HepG2 (cell line): ENCODE data around the gene PISD. TPM values are rescaled to one million over a fixed set of nuclear protein-coding genes. Genes with fewer than 3 reads are reported as not detected.

Source experiments
- AGO2 ChIP-seq: fragments of 200-400 bp; formaldehyde crosslinking; optimal IDR thresholded peaks from 2 replicates; pipeline ENCODE3; 2017; ENCODE audit warnings: mild to moderate bottlenecking, low read depth, low read length, moderate library complexity
- E2F2 ChIP-seq: sonication (generic); formaldehyde crosslinking; IDR thresholded peaks from 2 replicates; pipeline ENCODE4 v1.4.0; 2020; ENCODE audit warnings: missing genetic modification reagents, borderline replicate concordance
- ELF4 ChIP-seq: sonication (generic); formaldehyde crosslinking; IDR thresholded peaks from 2 replicates; pipeline ENCODE4 v1.5.0; 2020; ENCODE audit warnings: missing genetic modification reagents, mild to moderate bottlenecking, moderate library complexity, borderline replicate concordance
- ETS1 ChIP-seq: sonication (generic); formaldehyde crosslinking; IDR thresholded peaks from 2 replicates; pipeline ENCODE4 v1.4.0; 2020; ENCODE audit warnings: missing genetic modification reagents
- FOXK1 ChIP-seq: sonication (generic); formaldehyde crosslinking; IDR thresholded peaks from 2 replicates; pipeline ENCODE4 v1.4.0; 2020; ENCODE audit warnings: low read depth, missing genetic modification reagents, borderline replicate concordance
- GLI4 ChIP-seq: sonication (generic); formaldehyde crosslinking; IDR thresholded peaks from 2 replicates; pipeline ENCODE4 v1.5.1; 2020; ENCODE audit warnings: missing genetic modification reagents, mild to moderate bottlenecking, moderate library complexity, borderline replicate concordance
- HDAC2 ChIP-seq: sonication (generic); formaldehyde crosslinking; IDR thresholded peaks from 2 replicates; pipeline ENCODE4 v1.4.0; 2020; ENCODE audit warnings: missing genetic modification reagents
- HMGXB4 ChIP-seq, 2 experiments: sonication (generic) in 1 of 2; formaldehyde crosslinking in 1 of 2; IDR thresholded peaks; 2 replicates each; pipeline versions ENCODE4 v1.4.0 to v1.6.1; 2018 to 2020; ENCODE audit warnings: missing genetic modification reagents in 2 of 2, borderline replicate concordance in 1 of 2, low read depth in 1 of 2, mild to moderate bottlenecking in 1 of 2, missing biosample characterization in 1 of 2
- JDP2 ChIP-seq: sonication (generic); formaldehyde crosslinking; IDR thresholded peaks from 2 replicates; pipeline ENCODE4 v1.8.1; 2022; ENCODE audit warnings: missing genetic modification reagents, borderline replicate concordance
- KDM5A ChIP-seq: fragments of 200-600 bp; sonication (generic); IDR thresholded peaks from 2 replicates; pipeline ENCODE4 v1.7.0; 2018; ENCODE audit warnings: antibody characterized with exemption, mild to moderate bottlenecking, low read length, borderline replicate concordance
- MATR3 ChIP-seq: sonication (generic); formaldehyde crosslinking; IDR thresholded peaks from 2 replicates; pipeline ENCODE4 v1.4.0; 2020; ENCODE audit warnings: missing genetic modification reagents
- MTERF4 ChIP-seq: sonication (generic); formaldehyde crosslinking; IDR thresholded peaks from 2 replicates; pipeline ENCODE4 v1.8.0; 2023; ENCODE audit warnings: mild to moderate bottlenecking, missing genetic modification reagents
- NCOA2 ChIP-seq: sonication (generic); formaldehyde crosslinking; IDR thresholded peaks from 2 replicates; pipeline ENCODE4 v1.8.0; 2022; ENCODE audit warnings: inconsistent platforms
- PAF1 ChIP-seq: IDR thresholded peaks from 2 replicates; pipeline ENCODE4 v1.6.1; 2016; ENCODE audit warnings: missing genetic modification reagents, missing compliant biosample characterization
- PAX8 ChIP-seq: sonication (generic); formaldehyde crosslinking; IDR thresholded peaks from 2 replicates; pipeline ENCODE4 v1.8.0; 2022; ENCODE audit warnings: mild to moderate bottlenecking, missing genetic modification reagents, borderline replicate concordance
- PPARG ChIP-seq: conservative IDR thresholded peaks from 2 replicates; pipeline ENCODE4 v1.6.1; 2016; ENCODE audit warnings: missing biosample characterization, missing genetic modification reagents
- TAF1 ChIP-seq: sonication (generic); formaldehyde crosslinking; IDR thresholded peaks from 2 replicates; pipeline ENCODE4 v1.4.0; 2020; ENCODE audit warnings: missing genetic modification reagents
- ZNF441 ChIP-seq: sonication (generic); formaldehyde crosslinking; IDR thresholded peaks from 2 replicates; pipeline ENCODE4 v1.7.0; 2021; ENCODE audit warnings: missing genetic modification reagents, borderline replicate concordance
- ZNF570 ChIP-seq: sonication (generic); formaldehyde crosslinking; IDR thresholded peaks from 2 replicates; pipeline ENCODE4 v1.4.0; 2020; ENCODE audit warnings: mild to moderate bottlenecking, missing genetic modification reagents, borderline replicate concordance
- ZNF724P ChIP-seq: sonication (generic); formaldehyde crosslinking; IDR thresholded peaks from 2 replicates; pipeline ENCODE4 v1.8.0; 2022; ENCODE audit warnings: missing genetic modification reagents, borderline replicate concordance
- ZSCAN29 ChIP-seq: sonication (generic); formaldehyde crosslinking; conservative IDR thresholded peaks from 2 replicates; pipeline ENCODE4 v1.4.0; 2020; ENCODE audit warnings: mild to moderate bottlenecking, missing genetic modification reagents
- polyA plus RNA-seq, 8 experiments: library from polyadenylated mRNA; depleted of rRNA in 3 of 8; stranded (reverse) in 7 of 8; unstranded in 1 of 8; fragments of >200 nt; fragmentation: Illumina TruSeq in 4 of 8; extraction: Trizol in 4 of 8; gene quantifications; 2 replicates each; pipeline versions ENCODE4 v1.2.1 to v1.2.3, GENCODE V29; 2011 to 2016; ENCODE audit warnings: low read depth in 4 of 8, missing spikeins in 1 of 8, mixed read lengths in 1 of 8; ENCODE audit not compliant: insufficient read depth in 1 of 8
- total RNA-seq, 5 experiments: library from RNA; depleted of rRNA; stranded (reverse); fragments of >200 nt; fragmentation: Illumina TruSeq; extraction: Trizol; gene quantifications; 2 replicates each; pipeline ENCODE4 v1.2.3, GENCODE V29; 2016; ENCODE audit warnings: low read depth in 1 of 5

The PISD gene
- total and polyA plus RNA-seq, 2 of the 13 experiments (the other 11 are each of a cell fraction or from before 2014, with no cell fraction given): 30.1 to 47.7 TPM

- TF ChIP-seq E2F2 (CRISPR knock-in tag) (no peak), KDM5A (peak; percentile 39; the same call in 1 of the 2 replicates), ETS1 (CRISPR knock-in tag) (no peak), MTERF4 (CRISPR knock-in tag) (no peak), GLI4 (CRISPR knock-in tag) (no peak), JDP2 (no peak), ZSCAN29 (no peak), HMGXB4 (CRISPR knock-in tag; IDR thresholded peaks at IDR 0.05; ENCODE audit: borderline replicate concordance in 1 of 2, low read depth in 1 of 2) (no peak), ELF4 (CRISPR knock-in tag) (no peak), ZNF724P (CRISPR knock-in tag) (0 out of 2 replicates have a peak, but pooled peaks have one; percentile 65), FOXK1 (CRISPR knock-in tag) (no peak), TAF1 (CRISPR knock-in tag) (peak; percentile 48), PAF1 (CRISPR knock-in tag) (no peak), PAX8 (CRISPR knock-in tag) (no peak), NCOA2 (CRISPR knock-in tag) (no peak), PPARG (CRISPR knock-in tag) (no peak), ZNF570 (CRISPR knock-in tag) (no peak), AGO2 (peak; percentile 86), ZNF441 (CRISPR knock-in tag) (no peak), MATR3 (CRISPR knock-in tag) (no peak), HDAC2 (CRISPR knock-in tag) (peak; percentile 12; the same call in 1 of the 2 replicates)
These were observed 31.4 kb downstream of the PISD start (continued) for GRCh38 chr22:31630331-31631329.
